Measurements from ENCODE around the gene ORAI2.
"Not testable (repeated sequence)": the region's sequence is repeated elsewhere in the genome, so short reads cannot be mapped to it uniquely, and the experiment has no call there.

DNA sequence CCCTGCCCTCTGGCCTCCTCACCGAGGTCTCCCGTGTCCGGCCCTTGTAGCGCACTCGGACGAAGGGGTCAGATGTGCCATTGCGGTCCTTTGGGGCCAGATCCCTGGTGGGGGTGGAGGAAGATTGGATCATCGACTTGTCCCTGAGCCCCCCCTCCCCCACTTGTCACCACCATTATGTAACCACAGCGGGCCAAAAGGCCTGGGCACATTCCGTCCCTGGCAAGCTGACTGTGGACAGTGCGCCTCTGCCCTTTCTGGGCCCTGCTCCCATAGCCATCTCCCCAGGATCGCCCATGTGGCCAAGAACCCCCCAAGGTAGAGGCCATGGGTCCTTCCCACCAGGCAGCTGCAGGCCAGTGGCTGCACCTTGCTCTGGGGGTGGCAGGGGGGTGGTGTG, 69.8 kb downstream of the ORAI2 start:
- TF ChIP-seq, protein P1, sequence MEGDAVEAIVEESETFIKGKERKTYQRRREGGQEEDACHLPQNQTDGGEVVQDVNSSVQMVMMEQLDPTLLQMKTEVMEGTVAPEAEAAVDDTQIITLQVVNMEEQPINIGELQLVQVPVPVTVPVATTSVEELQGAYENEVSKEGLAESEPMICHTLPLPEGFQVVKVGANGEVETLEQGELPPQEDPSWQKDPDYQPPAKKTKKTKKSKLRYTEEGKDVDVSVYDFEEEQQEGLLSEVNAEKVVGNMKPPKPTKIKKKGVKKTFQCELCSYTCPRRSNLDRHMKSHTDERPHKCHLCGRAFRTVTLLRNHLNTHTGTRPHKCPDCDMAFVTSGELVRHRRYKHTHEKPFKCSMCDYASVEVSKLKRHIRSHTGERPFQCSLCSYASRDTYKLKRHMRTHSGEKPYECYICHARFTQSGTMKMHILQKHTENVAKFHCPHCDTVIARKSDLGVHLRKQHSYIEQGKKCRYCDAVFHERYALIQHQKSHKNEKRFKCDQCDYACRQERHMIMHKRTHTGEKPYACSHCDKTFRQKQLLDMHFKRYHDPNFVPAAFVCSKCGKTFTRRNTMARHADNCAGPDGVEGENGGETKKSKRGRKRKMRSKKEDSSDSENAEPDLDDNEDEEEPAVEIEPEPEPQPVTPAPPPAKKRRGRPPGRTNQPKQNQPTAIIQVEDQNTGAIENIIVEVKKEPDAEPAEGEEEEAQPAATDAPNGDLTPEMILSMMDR (IDR thresholded peaks at IDR 0.05): not testable (repeated sequence)
- not testable (repeated sequence) for TF ChIP-seq POLR2A (IDR thresholded peaks at IDR 0.05)

Measured in right lobe of liver (tissue), 4 donors.